ENCODE measurements around the gene SLMAP.
"Not testable (repeated sequence)": the region's sequence is repeated elsewhere in the genome, so short reads cannot be mapped to it uniquely, and the experiment has no call there.

The SLMAP gene

GRCh38 chr3:57797701-57798487 lies 41.8 kb downstream of the SLMAP start:
- no peak for DNase-seq

GRCh38 chr3:57803647-57804081 lies 47.6 kb downstream of the SLMAP start:
- no peak for DNase-seq

- DNase-seq, result no peak
These were observed 49.2 kb downstream of the SLMAP start for GRCh38 chr3:57805266-57805665.

- no peak for DNase-seq
These were observed 49.6 kb downstream of the SLMAP start for GRCh38 chr3:57805674-57806073.

- not testable (repeated sequence) for DNase-seq
These were observed 50.1 kb downstream of the SLMAP start for GRCh38 chr3:57806195-57806594.

GRCh38 chr3:57808961-57809608 lies 53.0 kb downstream of the SLMAP start:
- DNase-seq, result no peak

GRCh38 chr3:57809609-57809968 lies 53.5 kb downstream of the SLMAP start:
- no peak for DNase-seq

GRCh38 chr3:57810048-57810447 lies 53.9 kb downstream of the SLMAP start:
- no peak for DNase-seq

- no peak for DNase-seq
These were observed 54.5 kb downstream of the SLMAP start for GRCh38 chr3:57810471-57811137.

- DNase-seq, result no peak
These were observed 58.9 kb downstream of the SLMAP start for GRCh38 chr3:57815036-57815435.

- DNase-seq, result no peak
These were observed 60.5 kb downstream of the SLMAP start for GRCh38 chr3:57816471-57817095.

GRCh38 chr3:57818772-57819171 lies 62.7 kb downstream of the SLMAP start:
- DNase-seq, result no peak

GRCh38 chr3:57820479-57820878 lies 64.4 kb downstream of the SLMAP start:
- DNase-seq, result no peak

GRCh38 chr3:57821765-57822164 lies 65.7 kb downstream of the SLMAP start:
- DNase-seq, result no peak

- no peak for DNase-seq
These were observed 66.6 kb downstream of the SLMAP start for GRCh38 chr3:57822686-57823085.

- DNase-seq, result no peak
These were observed 69.0 kb downstream of the SLMAP start for GRCh38 chr3:57825116-57825515.

GRCh38 chr3:57826245-57826951 lies 70.3 kb downstream of the SLMAP start:
- DNase-seq, result no peak

GRCh38 chr3:57826952-57827723 lies 71.0 kb downstream of the SLMAP start:
- DNase-seq, result no peak

GRCh38 chr3:57827757-57828156 lies 71.6 kb downstream of the SLMAP start:
- no peak for DNase-seq

GRCh38 chr3:57832486-57832885 lies 76.4 kb downstream of the SLMAP start:
- DNase-seq, result no peak

- DNase-seq, result no peak
These were observed 76.8 kb downstream of the SLMAP start for GRCh38 chr3:57832900-57833313.

- DNase-seq, result no peak
These were observed 77.7 kb downstream of the SLMAP start for GRCh38 chr3:57833763-57834162.

All from right forelimb (tissue), 1 donor.